NCI-H1417 treated with DMSO at 0.1 percent for 48 hours (cell line): ENCODE measurements around the gene RAI1.

Experiments
- DNase-seq: peaks from one replicate; lab custom pipeline; 2025; lab: John Stamatoyannopoulos, UW

Gene RAI1

DNA sequence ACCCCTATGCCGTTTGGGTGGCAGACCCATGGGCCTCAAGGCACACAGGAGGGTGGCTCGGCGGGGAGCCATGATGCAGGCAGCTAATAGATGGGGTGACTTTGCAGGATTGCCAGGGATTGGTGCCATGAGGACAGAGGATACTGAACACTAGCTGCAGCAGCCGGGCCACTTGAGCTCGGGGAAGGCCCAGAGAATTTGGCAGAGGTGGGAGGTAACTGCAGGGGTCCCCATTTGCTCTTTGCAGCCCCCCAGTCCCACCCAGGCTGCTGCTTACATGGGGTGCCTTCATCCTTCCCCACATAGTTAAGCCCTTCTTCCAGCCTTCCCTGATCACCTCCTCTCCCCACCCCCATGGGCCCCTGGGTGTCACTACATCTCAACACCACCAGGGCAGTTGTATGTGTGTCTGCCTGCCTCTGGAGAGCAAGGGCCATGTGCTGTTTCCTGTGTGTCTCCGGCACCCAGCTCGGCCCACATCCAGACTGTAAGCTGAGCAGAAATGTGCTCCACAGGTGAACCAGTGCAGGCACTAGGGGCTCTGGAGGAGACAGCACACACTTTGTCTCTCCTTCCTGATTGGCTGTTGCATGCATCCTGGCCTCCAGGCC is 103.5 kb downstream of the RAI1 start:
- DNase-seq = no peak

DNA sequence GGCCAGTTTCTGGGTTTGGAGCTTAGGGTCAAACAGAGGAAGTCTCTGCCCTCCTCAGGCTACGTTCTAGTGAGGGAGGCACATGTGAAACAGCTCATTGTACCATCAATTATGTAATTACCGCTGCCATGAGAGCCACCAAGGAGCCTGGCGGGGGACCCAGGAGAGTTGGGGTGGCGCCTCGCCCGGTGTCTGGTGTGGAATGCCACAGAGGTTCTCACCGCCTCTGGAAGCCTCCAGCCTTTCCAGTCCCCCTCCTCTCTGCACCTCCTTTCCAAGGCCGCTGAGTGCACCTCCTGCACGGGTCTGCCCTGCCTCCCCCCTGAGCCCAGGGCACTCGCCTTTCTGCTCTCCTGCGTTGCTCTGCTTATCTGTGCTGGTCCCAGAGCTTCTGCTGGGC is 104.1 kb downstream of the RAI1 start:
- no peak for DNase-seq

DNA sequence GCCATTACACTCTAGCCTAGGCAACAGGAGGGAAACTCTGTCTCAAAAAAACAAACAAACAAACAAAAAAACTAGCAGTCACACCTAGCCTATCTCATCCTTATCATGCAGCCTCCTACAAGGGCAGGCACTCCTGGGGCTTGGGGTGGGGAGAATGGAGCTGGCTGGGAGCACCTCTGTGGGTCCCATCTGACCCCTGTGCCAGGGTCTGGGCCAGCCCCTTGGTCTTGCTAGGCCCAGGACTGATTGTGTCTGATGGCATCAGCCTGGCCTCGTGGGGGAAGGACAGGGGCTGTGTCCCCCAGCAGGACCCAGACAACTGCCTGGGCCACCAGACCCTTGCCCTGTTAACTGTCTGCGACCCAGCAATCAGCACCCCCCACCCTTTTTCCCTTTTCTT is 105.7 kb downstream of the RAI1 start:
- DNase-seq = no peak

DNA sequence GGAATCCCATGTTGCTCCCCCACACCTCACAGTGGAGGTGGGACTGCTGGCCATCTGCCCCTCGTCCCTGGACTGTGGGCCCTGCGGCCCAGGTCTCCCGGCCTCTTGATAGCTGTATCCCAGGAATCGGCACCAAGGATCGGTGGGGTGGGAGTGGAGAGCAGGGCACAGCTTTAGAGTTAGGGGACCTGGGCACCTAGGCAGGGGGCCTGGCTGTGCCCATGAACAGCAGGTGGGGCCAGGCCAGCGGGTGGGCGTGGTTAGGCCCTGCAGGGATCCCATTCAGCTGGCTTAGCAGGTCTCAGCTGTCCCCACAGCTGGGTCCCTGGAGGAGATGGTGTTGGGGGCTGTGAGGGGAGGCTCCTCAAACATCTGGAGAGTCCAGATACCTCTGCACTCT is 106.3 kb downstream of the RAI1 start:
- no peak for DNase-seq

DNA sequence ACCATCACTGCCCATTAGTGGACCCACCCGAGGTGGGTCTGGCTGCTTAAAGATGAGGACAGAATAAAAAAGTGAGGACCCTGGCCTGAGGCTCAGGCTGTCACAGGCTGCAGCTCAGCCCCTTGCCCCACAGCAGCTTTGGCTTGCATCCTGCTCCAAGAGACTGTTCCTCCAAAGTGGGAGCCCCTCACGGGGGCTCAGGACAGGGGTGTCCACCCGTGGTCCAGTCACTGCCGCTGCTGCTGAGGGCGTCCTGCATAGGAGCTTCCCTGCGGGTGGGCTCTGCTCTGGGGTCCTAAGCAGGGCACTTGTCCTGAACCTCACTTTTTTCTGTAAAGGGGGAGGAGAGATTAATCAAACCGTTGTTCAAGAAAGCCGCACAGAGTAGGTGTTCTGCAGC is 107.7 kb downstream of the RAI1 start:
- no peak for DNase-seq

DNA sequence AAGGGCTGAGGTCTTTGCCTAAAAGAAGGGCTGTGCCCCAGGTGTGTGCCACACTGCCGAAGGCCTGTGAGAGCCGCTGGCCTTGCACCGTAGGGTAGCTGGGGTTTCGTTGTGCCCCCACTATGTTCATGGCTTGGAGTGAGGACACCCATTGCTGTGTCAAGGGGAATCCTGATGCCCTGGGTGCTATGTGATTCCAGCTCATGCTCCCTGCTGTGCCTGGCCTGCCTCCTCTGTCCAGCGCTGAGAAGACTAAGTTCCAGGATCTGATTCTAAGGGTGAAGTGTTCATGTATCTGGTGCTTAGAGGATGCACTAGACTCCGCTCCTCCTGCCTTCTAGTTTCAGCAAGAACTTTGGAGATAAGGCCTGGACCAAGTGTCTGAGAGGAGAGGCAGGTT is 108.2 kb downstream of the RAI1 start:
- no peak for DNase-seq

DNA sequence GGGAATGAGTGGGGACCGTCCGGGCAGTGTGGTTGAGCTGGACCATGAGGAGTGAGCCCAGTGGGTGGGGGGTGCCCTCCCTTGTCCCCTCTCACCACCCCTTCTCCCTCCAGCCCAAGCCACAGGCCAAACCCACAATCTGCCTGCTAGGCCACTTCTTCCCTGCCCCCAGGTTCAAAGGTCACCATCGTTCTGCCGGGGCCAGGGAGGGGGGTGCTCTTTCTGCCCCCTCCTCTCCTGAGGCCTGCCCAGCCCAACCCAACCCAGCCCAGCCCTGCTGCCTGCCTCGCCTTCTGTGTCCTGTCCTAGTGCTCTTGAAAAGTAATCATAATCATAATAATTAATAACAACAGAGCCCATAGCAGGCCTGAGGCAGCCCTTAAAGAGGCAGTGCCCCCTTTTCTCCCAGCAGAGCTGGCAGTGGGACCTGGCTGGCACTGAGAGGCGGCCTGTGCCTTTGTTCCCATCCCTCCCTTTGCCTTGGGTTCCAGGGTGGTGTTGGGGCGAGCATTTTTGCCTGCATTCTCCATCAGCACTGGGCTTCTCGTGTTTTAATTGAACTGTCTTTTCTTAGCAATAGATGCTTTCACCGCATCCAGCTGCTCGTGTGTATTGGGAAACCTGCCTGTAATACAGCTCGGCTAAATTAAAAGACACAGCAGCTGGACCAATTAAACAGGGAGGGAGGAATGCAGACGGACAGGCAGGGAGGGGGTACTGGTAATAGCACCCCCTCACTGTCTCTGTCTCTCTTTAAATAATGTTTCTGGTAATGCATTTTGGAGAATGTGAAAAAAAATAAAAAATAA is 108.8 kb downstream of the RAI1 start:
- DNase-seq = no peak

DNA sequence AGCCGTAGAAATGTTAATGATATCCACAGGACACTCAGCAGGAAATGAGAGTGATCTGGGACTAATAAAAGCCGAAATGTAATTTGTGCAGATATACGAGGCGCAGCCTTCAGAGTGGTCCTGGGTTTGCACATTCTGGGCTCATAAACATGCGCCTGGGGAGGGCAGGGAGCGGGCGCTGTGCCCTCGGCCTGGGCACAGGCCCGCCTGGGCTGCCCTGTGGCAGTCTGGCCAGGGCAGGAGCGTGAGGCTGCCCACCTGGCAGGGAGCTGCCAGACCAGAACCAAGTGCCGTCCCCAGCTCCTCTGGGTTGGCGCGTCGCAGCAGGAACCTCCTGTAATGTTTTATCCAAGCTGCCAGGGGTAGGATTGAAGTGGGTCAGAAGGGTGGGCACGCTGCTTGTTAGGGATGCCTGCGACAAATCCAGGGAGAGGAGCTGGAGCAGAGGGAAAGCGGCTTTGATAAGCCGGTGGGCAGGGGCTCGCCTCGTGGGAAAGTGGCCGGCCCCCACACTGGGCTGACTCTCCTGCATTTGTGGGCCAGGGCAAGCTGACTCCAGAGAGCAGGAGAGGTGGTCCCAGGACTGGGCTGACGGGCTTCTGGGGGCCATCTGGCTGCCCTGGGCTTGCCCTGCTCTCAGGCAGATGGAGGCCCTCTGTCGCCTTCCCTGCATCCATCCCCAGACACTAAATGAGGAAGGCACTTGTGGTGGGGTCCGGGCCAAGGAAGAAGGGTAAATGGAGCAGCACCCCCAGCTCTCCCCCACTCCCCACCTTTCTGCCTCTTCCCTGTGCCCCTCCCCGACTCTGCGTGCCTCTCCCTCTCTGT is 109.6 kb downstream of the RAI1 start:
- DNase-seq = no peak

DNA sequence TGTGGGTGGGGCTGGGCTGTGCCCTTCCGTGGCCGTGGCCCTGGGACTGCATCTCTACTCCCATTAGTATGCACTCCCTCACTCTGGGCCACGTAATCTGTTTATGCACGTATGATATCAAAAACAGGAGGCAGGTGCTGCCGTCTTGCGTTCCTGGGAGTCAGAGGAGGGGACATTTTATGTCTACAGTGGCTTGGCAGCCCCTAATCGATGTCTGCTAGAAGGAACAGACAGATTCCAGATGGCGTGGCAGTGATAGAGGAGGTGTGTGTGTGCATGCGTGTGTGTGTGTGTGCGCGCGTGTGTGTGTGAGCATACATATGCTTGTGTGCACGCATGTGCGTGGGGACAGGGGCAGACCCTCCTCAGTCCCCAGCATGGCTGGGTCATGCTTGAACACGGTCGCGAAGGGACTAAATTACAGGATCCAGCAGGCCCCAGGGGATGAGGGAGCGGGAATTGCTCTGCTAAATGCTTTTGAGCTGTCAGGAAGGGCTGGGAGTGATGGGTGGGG is 110.8 kb downstream of the RAI1 start:
- DNase-seq = no peak

DNA sequence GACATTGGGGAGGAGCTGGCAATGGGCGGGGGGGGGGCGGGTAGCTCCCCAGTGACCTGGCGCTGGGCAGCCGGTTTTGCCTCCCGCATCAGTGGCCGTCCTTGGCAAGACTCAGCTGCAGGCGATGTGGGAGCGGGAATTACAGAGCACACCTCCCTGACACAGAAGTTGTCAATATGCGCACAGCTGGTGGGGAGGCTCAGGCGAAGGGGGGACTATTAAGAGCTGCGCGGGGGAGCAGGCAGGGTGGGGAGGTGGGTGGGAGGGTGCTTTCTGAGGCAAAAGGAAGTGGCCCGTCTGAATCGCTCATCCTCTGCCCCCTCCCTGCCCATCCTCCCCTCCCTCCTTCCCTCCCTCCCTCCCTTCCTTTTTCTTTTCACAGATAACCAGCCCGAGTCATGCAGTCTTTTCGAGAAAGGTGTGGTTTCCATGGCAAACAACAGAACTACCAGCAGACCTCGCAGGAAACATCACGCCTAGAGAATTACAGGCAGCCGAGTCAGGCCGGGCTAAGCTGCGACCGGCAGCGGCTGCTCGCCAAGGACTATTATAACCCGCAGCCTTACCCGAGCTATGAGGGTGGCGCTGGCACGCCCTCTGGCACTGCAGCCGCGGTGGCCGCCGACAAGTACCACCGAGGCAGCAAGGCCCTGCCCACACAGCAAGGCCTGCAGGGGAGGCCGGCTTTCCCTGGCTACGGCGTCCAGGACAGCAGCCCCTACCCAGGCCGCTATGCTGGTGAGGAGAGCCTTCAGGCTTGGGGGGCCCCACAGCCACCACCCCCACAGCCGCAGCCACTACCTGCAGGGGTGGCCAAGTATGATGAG is 111.5 kb downstream of the RAI1 start:
- DNase-seq = no peak

DNA sequence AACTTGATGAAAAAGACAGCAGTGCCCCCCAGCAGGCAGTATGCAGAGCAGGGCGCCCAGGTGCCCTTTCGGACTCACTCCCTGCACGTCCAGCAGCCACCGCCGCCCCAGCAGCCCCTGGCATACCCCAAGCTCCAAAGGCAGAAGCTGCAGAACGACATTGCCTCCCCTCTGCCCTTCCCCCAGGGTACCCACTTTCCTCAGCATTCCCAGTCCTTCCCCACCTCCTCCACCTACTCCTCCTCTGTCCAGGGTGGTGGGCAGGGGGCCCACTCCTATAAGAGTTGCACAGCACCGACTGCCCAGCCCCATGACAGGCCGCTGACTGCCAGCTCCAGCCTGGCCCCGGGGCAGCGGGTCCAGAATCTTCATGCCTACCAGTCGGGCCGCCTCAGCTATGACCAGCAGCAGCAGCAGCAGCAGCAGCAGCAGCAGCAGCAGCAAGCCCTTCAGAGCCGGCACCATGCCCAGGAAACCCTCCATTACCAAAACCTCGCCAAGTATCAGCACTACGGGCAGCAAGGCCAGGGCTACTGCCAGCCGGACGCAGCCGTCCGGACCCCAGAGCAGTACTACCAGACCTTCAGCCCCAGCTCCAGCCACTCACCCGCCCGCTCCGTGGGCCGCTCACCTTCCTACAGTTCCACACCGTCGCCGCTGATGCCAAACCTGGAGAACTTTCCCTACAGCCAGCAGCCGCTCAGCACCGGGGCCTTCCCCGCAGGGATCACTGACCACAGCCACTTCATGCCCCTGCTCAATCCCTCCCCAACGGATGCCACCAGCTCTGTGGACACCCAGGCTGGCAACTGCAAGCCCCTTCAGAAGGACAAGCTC is 112.3 kb downstream of the RAI1 start:
- DNase-seq = no peak

DNA sequence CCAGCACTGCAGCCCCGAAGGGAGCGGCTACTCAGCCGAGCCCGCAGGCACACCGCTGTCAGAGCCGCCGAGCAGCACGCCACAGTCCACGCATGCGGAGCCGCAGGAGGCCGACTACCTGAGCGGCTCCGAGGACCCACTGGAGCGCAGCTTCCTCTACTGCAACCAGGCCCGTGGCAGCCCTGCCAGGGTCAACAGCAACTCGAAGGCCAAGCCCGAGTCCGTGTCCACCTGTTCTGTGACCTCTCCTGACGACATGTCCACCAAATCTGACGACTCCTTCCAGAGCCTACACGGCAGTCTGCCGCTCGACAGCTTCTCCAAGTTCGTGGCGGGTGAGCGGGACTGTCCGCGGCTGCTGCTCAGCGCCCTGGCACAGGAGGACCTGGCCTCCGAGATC is 113.1 kb downstream of the RAI1 start:
- no peak for DNase-seq

DNA sequence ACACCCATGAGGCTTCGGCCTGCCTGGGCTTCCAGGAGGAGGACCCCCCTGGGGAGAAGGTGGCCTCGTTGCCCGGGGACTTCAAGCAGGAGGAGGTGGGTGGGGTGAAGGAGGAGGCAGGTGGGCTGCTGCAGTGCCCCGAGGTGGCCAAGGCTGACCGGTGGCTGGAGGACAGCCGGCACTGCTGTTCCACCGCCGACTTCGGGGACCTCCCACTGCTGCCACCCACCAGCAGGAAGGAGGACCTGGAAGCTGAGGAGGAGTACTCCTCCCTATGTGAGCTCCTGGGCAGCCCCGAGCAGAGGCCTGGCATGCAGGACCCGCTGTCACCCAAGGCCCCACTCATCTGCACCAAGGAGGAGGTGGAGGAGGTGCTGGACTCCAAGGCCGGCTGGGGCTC is 114.0 kb downstream of the RAI1 start:
- no peak for DNase-seq

DNA sequence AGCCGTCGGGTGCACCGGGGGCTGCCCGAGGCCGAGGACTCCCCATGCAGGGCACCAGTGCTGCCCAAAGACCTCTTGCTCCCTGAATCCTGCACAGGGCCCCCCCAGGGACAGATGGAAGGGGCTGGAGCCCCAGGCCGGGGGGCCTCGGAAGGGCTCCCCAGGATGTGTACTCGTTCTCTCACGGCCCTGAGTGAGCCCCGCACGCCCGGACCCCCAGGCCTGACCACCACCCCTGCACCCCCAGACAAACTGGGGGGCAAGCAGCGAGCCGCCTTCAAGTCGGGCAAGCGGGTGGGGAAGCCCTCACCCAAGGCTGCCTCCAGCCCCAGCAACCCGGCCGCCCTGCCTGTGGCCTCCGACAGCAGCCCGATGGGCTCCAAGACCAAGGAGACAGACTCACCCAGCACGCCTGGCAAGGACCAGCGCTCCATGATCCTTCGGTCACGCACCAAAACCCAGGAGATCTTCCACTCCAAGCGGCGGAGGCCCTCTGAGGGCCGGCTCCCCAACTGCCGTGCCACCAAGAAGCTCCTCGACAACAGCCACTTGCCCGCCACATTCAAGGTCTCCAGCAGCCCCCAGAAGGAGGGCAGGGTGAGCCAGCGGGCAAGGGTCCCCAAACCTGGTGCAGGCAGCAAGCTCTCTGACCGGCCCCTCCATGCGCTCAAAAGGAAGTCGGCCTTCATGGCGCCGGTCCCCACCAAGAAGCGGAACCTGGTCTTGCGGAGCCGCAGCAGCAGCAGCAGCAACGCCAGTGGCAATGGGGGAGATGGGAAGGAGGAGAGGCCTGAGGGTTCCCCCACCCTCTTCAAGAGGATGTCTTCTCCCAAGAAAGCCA is 114.9 kb downstream of the RAI1 start:
- no peak for DNase-seq

DNA sequence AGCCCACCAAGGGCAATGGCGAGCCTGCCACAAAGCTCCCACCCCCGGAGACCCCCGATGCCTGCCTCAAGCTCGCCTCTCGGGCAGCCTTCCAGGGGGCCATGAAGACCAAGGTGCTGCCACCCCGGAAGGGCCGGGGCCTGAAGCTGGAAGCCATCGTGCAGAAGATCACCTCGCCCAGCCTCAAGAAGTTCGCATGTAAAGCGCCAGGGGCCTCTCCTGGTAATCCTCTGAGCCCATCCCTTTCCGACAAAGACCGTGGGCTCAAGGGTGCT is 115.5 kb downstream of the RAI1 start:
- no peak for DNase-seq

DNA sequence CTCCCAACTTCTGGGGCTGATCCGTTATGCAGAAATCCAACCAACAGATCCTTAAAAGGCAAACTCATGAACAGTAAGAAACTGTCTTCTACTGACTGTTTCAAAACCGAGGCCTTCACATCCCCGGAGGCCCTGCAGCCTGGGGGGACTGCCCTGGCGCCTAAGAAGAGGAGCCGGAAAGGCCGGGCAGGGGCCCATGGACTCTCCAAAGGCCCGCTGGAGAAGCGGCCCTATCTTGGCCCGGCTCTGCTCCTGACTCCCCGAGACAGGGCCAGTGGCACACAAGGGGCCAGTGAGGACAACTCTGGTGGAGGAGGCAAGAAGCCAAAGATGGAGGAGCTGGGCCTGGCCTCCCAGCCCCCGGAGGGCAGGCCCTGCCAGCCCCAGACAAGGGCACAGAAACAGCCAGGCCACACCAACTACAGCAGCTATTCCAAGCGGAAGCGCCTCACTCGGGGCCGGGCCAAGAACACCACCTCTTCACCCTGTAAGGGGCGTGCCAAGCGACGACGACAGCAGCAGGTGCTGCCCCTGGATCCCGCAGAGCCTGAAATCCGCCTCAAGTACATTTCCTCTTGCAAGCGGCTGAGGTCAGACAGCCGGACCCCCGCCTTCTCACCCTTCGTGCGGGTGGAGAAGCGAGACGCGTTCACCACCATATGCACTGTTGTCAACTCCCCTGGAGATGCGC is 116.0 kb downstream of the RAI1 start:
- no peak for DNase-seq

DNA sequence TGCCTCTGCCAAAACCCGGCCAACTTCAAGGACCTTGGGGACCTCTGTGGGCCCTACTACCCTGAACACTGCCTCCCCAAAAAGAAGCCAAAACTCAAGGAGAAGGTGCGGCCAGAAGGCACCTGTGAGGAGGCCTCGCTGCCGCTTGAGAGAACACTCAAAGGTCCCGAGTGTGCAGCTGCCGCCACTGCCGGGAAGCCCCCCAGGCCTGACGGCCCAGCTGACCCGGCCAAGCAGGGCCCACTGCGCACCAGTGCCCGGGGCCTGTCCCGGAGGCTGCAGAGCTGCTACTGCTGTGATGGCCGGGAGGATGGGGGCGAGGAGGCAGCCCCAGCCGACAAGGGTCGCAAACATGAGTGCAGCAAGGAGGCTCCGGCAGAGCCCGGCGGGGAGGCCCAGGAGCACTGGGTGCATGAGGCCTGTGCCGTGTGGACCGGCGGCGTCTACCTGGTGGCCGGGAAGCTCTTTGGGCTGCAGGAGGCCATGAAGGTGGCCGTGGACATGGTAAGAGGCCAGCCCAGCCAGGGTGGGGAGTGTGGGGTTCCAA is 116.8 kb downstream of the RAI1 start:
- DNase-seq = no peak

DNA sequence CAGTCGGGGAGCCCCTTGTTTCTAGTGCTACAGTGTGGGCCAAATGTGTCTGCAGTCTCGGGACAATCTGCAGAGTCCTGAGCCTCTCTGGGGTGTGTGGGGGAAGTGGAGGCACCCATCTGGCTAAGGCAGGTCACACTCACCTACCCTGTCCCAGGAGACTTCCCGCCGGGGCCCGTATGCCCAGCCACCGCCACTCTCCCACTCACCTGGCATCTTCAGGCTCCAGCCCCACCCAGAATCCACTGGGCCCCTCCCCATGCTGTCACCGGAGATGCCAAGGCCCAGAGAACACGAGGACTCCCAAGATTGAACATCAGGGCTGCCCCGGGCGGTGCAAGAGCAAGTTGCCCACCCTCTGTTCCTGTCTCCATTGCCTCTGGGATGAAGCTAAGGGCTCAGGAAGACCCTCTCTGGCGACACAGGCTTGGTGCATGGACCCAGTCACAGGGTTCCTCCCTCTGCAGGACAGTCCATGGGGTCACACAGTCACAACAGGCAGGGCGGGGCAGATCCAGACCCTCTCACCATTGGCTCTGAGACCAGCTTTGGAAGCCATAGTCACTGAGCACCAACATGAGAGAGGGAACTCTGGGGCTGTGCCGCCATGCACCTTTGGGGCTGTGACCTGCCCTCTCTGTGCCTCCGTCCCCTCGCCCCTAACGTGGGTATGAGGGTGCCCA is 117.5 kb downstream of the RAI1 start:
- DNase-seq = no peak

DNA sequence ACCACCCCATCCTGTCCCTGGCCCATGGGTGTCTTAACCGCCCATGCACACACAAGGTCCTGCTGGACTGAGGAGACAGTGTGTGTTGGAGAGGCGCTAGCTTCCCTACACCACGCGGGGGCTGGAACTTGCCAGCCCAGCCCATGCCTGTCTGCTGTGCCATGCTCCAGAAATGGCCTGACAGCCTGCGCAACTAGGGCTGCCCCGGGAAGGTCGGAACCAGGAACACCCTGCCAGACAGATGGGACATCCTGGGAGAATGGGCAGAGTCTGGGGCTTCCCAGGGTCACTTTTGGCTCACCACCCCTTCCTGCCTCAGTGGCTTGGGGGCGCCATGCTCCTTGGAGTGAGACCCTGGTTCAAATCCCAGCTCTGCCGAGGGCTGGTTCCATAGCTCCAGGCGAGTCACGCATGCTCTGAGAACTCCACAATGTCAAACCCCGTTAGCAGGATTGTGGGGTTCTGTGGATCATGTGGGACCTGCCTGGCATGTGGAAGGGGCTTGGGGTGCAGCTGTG is 119.3 kb downstream of the RAI1 start:
- no peak for DNase-seq
